Kidney (tissue), 14 donors: ENCODE measurements around the gene LGR6. TPM values are rescaled to one million over a fixed set of nuclear protein-coding genes. Genes with fewer than 3 reads are reported as not detected.
"Not testable (repeated sequence)": the region's sequence is repeated elsewhere in the genome, so short reads cannot be mapped to it uniquely, and the experiment has no call there.

Experiments
- DNase-seq, 5 donors: peaks; one replicate each; pipeline ENCODE4 v3.0.0-alpha.2; 2013 to 2020
- FAIRE-seq: peaks from 2 replicates; lab custom pipeline; 2012; peaks lifted over from hg19 to GRCh38; lab: Jason Lieb, UNC
- H3K27ac ChIP-seq, 2 donors: one replicate each; pipeline ENCODE4 v1.7.0; 2013; ENCODE audit warnings: low read depth in 2 of 2, low read length in 2 of 2, inconsistent platforms in 1 of 2
- H3K27me3 ChIP-seq: one replicate; pipeline ENCODE4 v1.7.1; 2013; ENCODE audit warnings: low read length, inconsistent platforms; ENCODE audit not compliant: control insufficient read depth, insufficient read depth
- H3K36me3 ChIP-seq, 3 donors: one replicate each; pipeline versions ENCODE4 v1.7.0 to v1.7.1; 2013; ENCODE audit warnings: low read length in 3 of 3, control low read depth in 1 of 3, inconsistent platforms in 1 of 3; ENCODE audit not compliant: insufficient read depth in 3 of 3, control insufficient read depth in 2 of 3
- H3K4me1 ChIP-seq, 3 donors: one replicate each; pipeline versions ENCODE4 v1.7.0 to v1.7.1; 2013; ENCODE audit warnings: low read length in 3 of 3, inconsistent platforms in 1 of 3, low read depth in 1 of 3; ENCODE audit not compliant: control insufficient read depth in 2 of 3, insufficient read depth in 2 of 3
- H3K4me3 ChIP-seq, 3 donors: one replicate each; pipeline versions ENCODE4 v1.7.0 to v1.8.1; 2013; ENCODE audit warnings: low read length in 3 of 3, control low read depth in 1 of 3, inconsistent platforms in 1 of 3
- H3K9ac ChIP-seq, 3 donors: one replicate each; pipeline versions ENCODE4 v1.7.0 to v1.7.1; 2013; ENCODE audit warnings: low read length in 3 of 3, control low read depth in 1 of 3, inconsistent platforms in 1 of 3
- H3K9me3 ChIP-seq, 3 donors: one replicate each; pipeline versions ENCODE4 v1.7.0 to v1.7.1; 2013; ENCODE audit warnings: low read length in 3 of 3, control low read depth in 1 of 3, inconsistent platforms in 1 of 3; ENCODE audit not compliant: control insufficient read depth in 2 of 3, insufficient read depth in 1 of 3
- CTCF ChIP-seq: IDR thresholded peaks from 3 replicates; pipeline ENCODE4 v1.5.1; 2012; ENCODE audit warnings: mild to moderate bottlenecking, moderate library complexity, borderline replicate concordance; ENCODE audit not compliant: insufficient read depth; ENCODE audit errors: extremely low read depth
- intact Hi-C: fragments of 100-400 bp; cut with DNase I; formaldehyde crosslinking; loops from one replicate; pipeline ENCODE4 v1.11.1; 2022
- polyA plus RNA-seq: library from polyadenylated mRNA; stranded (reverse); fragments of 350-450 nt; fragmentation: Illumina TruSeq; extraction: RNeasy Lipid Tissue Mini Kit (QIAGEN cat#74804); gene quantifications from one replicate; pipeline ENCODE4 v1.2.3, GENCODE V29; 2014; ENCODE audit warnings: low read depth, low replicate concordance; ENCODE audit not compliant: insufficient read depth
- total RNA-seq: library from RNA; stranded (reverse); fragmentation: NEBNext Ultra II Directional; extraction: Animal tissue kit (Norgen Biotek cat#: 25700); gene quantifications from one replicate; pipeline ENCODE4 v1.2.1, GENCODE V29; 2021
- donor health status: control.
- donor health status: control.
- donor health status: control.
- donor health status: control.
- donor health status: control.
- donor health status: DM: yes; HTN: yes; CAD: no.
- donor health status: Normal renal cell carcinoma (clear cell type).

LGR6 gene
- total and polyA plus RNA-seq, 2 donors from 2014 or later, result 1.8 to 4.1 TPM

DNA sequence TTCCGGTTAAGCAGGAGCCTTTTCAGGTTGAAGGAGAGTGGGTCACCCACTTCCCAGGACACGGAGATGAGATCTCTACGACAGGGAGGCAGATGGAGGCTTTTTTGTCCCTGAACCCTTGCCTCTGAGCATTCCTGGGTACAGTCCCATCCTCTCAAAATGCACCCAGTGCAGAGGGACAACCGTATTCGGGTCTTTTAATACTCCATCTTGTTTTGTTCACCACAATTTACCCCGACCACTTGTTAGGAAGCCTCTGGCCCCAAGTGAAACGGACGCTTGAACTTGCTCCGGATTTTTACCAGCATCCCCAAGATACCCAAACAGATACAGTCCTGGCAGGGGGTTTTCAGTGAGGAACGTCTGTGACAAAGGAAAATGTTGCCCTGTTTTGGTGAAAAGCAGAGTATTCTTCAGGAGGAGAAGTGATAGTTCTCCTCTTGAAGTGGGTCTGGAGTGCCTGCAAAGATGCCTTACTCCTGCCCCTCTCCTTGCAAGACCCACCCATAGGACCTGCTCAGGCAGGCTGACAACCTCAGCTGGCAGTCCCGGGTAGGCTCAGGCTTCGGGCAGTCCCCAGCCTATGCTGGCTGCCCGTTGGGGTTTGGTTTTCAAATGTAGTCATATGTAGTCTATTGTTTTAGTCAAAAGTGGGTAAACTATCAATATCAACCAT is 48.4 kb upstream of the LGR6 start:
- no peaks in the 10 kb centered on the region for H3K9me3 ChIP-seq
- TF ChIP-seq CTCF, result no peak
- no peak for FAIRE-seq
- intact Hi-C loops, result no loop called here
- no peaks in the 10 kb centered on the region for H3K27me3 ChIP-seq
- peak overlapping the region in 1 of 2 donors; percentile 86 for H3K27ac ChIP-seq
- H3K4me1 ChIP-seq, result peaks cover 0 to 12% (median 7%) of the 10 kb centered on the region in 3 donors
- H3K4me3 ChIP-seq, result peak overlapping the region; percentile 65 to 77 (median 69)
- peak overlapping the region; percentile 51 to 91 (median 81) for H3K9ac ChIP-seq
- DNase-seq, result peak in 1 of 5 donors; percentile 39
- H3K36me3 ChIP-seq, result no peaks in the 10 kb centered on the region

- DNase-seq, H3K9ac ChIP-seq, intact Hi-C loops, H3K36me3 ChIP-seq, FAIRE-seq, H3K9me3 ChIP-seq, H3K27me3 ChIP-seq, H3K27ac ChIP-seq: not testable (repeated sequence)
- peaks cover 0 to 12% (median 7%) of the 10 kb centered on the region in 3 donors for H3K4me1 ChIP-seq
- H3K4me3 ChIP-seq, result peak overlapping the region in 1 of 3 donors; percentile 77
These were observed 47.9 kb upstream of the LGR6 start for GRCh38 chr1:202145744-202146140.

- no peak for FAIRE-seq
These were observed 47.3 kb upstream of the LGR6 start for GRCh38 chr1:202146279-202146678.

More at GRCh38 chr1:202146279-202146678, 47.3 kb upstream of the LGR6 start:
- TF ChIP-seq CTCF, result no peak
- Histone ChIP-seq H3K9me3 (no peaks in the 10 kb centered on the region), H3K4me1 (peaks cover 0 to 12% (median 7%) of the 10 kb centered on the region in 3 donors), H3K27me3 (no peaks in the 10 kb centered on the region), H3K27ac (no peak overlapping the region), H3K36me3 (no peaks in the 10 kb centered on the region), H3K4me3 (no peak overlapping the region), H3K9ac (no peak overlapping the region)
- no peak for DNase-seq
- intact Hi-C loops, result no loop called here
